GM10266 (cell line): ENCODE measurements around the gene GIMAP1.

Source experiments
- DNase-seq: peaks from one replicate; pipeline ENCODE4 v3.0.0; 2012; ENCODE audit errors: extremely low spot score
- CTCF ChIP-seq: IDR thresholded peaks from 2 replicates; pipeline ENCODE4 v1.5.1; 2012; ENCODE audit warnings: mild to moderate bottlenecking, low read depth; ENCODE audit not compliant: control insufficient read depth, insufficient read depth; ENCODE audit errors: missing control alignments

Gene GIMAP1

DNA sequence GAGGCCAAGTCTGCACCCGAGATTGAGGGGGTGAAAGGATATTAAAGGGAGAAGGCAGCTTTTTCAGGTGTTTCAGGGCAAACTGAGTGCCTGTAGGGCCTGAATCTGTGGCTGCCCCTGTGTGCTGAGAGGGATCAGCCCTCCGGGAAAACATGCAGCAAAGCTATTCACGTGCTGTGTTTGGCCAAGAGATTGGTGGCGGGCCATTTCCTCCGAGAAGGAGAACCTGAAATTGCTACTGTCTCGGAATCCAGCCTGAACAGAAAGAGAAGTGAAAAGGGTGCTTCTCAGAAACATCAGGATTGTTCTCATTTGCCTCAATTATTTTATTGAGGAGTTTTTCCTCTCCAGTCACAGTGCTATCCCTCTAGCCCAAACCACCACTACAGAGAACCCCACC lies 36.8 kb downstream of the GIMAP1 start:
- TF ChIP-seq CTCF = no peak
- DNase-seq = no peak

DNA sequence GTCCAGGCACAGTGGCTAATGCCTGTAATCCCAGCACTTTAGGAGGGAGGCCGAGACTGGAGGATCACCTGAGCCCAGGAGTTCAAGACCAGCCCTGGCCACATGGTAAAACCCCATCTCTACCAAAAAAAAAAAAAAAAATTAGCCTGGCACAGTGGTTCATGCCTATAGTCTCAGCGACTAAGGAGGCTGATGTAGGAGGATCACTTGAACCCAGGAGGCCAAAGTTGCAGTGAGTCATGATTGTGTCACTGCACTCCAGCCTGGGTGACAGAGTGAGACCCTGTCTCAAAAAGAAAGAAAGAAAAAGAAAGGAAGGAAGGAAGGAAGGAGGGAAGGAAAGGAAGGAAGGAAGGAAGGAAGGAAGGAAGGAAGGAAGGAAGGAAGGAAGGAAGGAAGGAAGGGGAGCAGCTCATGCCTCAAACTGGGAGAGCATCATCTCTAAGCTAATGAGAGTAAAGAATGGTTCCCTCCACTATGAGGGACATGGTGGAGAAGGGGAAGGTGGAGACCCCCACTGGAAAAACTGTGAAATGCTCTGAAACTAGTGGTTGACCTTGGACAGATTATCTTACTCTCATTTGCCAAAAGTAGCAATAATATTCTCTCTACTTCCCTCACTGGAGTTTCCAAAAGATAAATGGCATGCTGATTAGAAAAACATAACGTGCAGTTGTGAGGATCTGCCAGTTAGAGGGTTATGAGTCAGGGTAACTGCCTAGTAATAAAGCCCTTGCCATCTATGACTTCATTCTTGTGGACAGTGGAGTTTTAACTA lies 37.6 kb downstream of the GIMAP1 start:
- TF ChIP-seq CTCF = peak; percentile 45
- DNase-seq = peak; percentile 42

- no peak for DNase-seq
These were observed 38.5 kb downstream of the GIMAP1 start for GRCh38 chr7:150754951-150755350.

DNA sequence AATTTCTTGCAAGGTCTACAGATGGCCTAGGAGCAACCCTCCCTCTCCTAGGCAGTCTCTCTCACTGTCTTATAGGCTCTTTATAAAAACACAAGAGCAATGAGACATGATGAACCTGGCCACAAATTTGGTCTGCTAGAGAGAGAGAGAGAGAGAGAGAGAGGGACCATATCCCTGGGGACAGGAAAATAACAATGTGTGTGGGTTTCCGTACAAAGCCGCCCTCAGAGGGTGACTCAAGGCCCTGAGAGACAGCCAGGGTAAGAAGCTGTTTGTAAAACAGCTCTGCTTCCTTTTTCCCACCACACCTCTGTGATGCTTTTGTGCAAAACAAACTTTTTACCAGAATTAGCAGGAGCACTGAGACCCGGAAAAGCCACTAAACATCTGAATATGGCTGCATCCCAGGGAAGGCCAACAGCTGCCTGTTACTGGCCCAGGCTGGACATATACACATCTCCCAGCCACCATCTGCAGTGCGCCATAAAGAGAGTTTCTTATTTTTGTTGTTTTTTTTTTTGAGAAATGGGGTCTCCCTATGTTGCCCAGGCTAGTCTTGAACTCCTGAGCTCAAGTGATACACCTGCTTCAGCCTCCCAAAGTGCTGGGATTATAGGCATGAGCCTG lies 39.2 kb downstream of the GIMAP1 start:
- peak; percentile 54 for DNase-seq
- no peak for TF ChIP-seq CTCF

More at GRCh38 chr7:150754951-150755350, 38.5 kb downstream of the GIMAP1 start:
- TF ChIP-seq CTCF = no peak

DNA sequence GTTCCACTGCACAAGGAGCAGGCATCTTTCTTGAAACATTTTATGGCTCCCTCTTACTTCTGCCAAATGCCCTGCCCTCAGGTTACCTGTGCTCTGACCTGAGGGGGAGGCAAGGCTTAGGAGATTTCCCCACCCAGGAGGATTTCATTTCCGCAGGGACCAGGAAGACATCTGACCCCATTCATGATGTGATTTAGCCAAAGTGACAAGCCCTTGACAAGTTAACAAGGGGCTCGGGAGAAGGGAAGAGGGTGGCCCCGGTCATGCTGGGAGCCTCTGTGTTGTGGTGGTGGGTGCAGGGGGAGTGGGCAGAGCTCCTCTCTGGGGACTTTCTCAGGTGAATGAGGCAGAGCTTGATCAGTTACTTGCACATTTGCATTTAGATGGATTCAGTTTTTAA lies 39.8 kb downstream of the GIMAP1 start:
- no peak for TF ChIP-seq CTCF
- no peak for DNase-seq

DNA sequence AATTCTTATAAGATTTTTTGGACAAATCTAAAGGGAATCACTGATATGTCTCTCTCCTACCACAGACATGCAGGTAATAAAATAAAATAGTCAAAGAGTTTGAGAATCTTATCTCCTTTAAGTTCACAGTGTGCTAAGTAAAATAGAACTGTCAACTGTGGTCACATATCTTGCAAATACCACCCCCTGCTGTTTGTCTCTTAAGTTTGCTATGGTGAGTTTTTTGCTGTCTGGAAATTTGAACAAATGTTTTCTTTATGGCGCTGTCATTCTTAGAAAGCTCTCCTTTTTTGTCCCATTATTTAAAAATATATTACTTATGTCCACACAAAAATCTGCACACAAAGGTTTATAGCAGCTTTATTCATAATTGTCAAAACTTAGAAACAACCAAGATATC lies 40.4 kb downstream of the GIMAP1 start:
- peak; percentile 57 for TF ChIP-seq CTCF
- no peak for DNase-seq

DNA sequence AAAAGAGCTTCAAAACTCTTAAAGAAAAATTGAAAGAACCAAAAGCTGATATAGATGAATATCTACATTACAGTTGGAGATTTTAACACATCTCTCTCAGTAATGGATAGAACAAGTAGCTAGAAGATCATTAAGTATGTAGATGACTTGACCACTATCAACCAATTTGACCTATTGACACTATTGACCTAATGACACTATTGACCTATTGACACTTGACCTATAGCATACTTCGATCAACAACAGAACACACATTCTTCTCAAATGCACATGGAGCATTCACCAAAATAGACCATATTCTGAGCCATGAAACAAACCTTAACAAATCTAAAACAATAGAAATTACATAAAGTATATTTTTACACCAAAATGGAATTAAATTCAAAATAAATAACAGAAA lies 43.1 kb downstream of the GIMAP1 start:
- DNase-seq = no peak
- TF ChIP-seq CTCF = no peak
